Measurements from ENCODE around the gene GFRA1. TPM values are rescaled to one million over a fixed set of nuclear protein-coding genes. Genes with fewer than 3 reads are reported as not detected.

The GFRA1 gene
- total and polyA plus RNA-seq, 2 of the 4 experiments (the other 2 are of a cell fraction), result 9.1 to 9.3 TPM

DNA sequence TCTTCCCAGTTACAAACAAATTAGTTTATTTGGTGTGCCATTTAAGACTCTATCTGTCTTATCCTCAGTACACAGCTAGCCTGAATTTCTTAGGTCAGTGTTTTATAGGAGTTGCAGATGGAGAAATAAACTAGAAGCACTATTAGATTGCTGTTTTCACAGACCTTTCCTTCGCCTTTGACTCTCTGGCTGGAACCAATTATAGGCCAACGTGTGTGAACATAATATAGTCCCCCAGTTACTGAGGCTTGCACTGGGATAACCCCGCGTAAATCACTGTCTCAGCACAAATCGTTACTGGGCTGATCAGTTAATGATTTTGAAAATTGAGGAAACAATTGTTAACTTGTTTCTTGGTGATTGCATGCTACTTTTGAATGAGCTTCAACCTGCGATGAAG, 233.4 kb downstream of the GFRA1 start:
- no peak overlapping the region for H3K4me2 ChIP-seq (ENCODE audit: low read depth, low read length)
- WGBS, 2 experiments (ENCODE audit: extremely low coverage in 2 of 2, insufficient read length in 1 of 2), result no CpG with 5 or more reads among the region's 6 CpGs
- BruUV-seq (replicated peaks), result no TSS peak

More for the DNA sequence above, 233.4 kb downstream of the GFRA1 start:
- POLR2A ChIA-PET (ENCODE audit: unreplicated experiment), result no interaction called here
- no peaks in the 10 kb centered on the region for H3K36me3 ChIP-seq (ENCODE audit: control insufficient read depth, insufficient read depth, low read length)
- no peak overlapping the region for H2AK9ac ChIP-seq (replicated peaks; ENCODE audit: low read depth, low read length, poor library complexity)
- no peak overlapping the region for H3K18ac ChIP-seq (ENCODE audit: low read depth, low read length)
- no peak overlapping the region for H2BK120ac ChIP-seq (ENCODE audit: low read depth, low read length)
- DNase-seq, result no peak
- no peaks in the 10 kb centered on the region for H3K9me1 ChIP-seq (ENCODE audit: insufficient read depth, low read length)
- H2BK15ac ChIP-seq (ENCODE audit: low read depth, low read length), result no peak overlapping the region
- H3K4me1 ChIP-seq (ENCODE audit: control insufficient read depth, insufficient read depth, low read length), result no peaks in the 10 kb centered on the region
- no peak for ATAC-seq (ENCODE audit: low read depth)
- H3K27ac ChIP-seq (ENCODE audit: insufficient read depth, low read length), result no peak overlapping the region
- in situ Hi-C loops (cut with MboI; ENCODE audit: low sequenced_read_pairs) (no loop called here), dilution Hi-C loops (cut with HindIII; ENCODE audit: low sequenced_read_pairs, unreplicated experiment) (no loop called here), intact Hi-C loops (cut with micrococcal nuclease) (no loop called here)
- no peak overlapping the region for H2BK20ac ChIP-seq (ENCODE audit: low read depth, low read length)
- no peak overlapping the region for H2AK5ac ChIP-seq (ENCODE audit: low read depth, low read length)
- no peak overlapping the region for H2BK5ac ChIP-seq (ENCODE audit: low read depth, low read length, poor library complexity, severe bottlenecking)
- TF ChIP-seq, protein P1, sequence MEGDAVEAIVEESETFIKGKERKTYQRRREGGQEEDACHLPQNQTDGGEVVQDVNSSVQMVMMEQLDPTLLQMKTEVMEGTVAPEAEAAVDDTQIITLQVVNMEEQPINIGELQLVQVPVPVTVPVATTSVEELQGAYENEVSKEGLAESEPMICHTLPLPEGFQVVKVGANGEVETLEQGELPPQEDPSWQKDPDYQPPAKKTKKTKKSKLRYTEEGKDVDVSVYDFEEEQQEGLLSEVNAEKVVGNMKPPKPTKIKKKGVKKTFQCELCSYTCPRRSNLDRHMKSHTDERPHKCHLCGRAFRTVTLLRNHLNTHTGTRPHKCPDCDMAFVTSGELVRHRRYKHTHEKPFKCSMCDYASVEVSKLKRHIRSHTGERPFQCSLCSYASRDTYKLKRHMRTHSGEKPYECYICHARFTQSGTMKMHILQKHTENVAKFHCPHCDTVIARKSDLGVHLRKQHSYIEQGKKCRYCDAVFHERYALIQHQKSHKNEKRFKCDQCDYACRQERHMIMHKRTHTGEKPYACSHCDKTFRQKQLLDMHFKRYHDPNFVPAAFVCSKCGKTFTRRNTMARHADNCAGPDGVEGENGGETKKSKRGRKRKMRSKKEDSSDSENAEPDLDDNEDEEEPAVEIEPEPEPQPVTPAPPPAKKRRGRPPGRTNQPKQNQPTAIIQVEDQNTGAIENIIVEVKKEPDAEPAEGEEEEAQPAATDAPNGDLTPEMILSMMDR (conservative IDR thresholded peaks at IDR 0.05; ENCODE audit: low read depth, low read length), result no peak
- no peak for TF ChIP-seq CEBPB (IDR thresholded peaks at IDR 0.05; ENCODE audit: low read depth, low read length)
- TF ChIP-seq RCOR1 (IDR thresholded peaks at IDR 0.05; ENCODE audit: insufficient replicate concordance, low read length), result no peak
- TF ChIP-seq MAFK (IDR thresholded peaks at IDR 0.05; ENCODE audit: low read depth, low read length), result no peak
- TF ChIP-seq BHLHE40 (IDR thresholded peaks at IDR 0.05; ENCODE audit: low read depth, low read length), result no peak
- TF ChIP-seq MXI1 (IDR thresholded peaks at IDR 0.05; ENCODE audit: borderline replicate concordance, low read depth, low read length), result no peak
- no peak for TF ChIP-seq FOS (IDR thresholded peaks at IDR 0.05; ENCODE audit: low read depth, low read length)
- TF ChIP-seq RAD21 (IDR thresholded peaks at IDR 0.05; ENCODE audit: low read length), result no peak
- TF ChIP-seq NFE2L2 (IDR thresholded peaks at IDR 0.05; ENCODE audit: low read depth, low read length), result no peak
- H3K23ac ChIP-seq (ENCODE audit: low read depth, low read length), result no peak overlapping the region
- no peak overlapping the region for H4K91ac ChIP-seq (ENCODE audit: insufficient read depth, low read depth, low read length)
- H2AFZ ChIP-seq (replicated peaks; ENCODE audit: low read length, poor library complexity), result no peak overlapping the region
- no peak overlapping the region for H4K8ac ChIP-seq (ENCODE audit: low read depth in 2 of 2, low read length in 2 of 2)
- H3K14ac ChIP-seq (replicated peaks; ENCODE audit: low read depth, low read length), result no peak overlapping the region
- H3K4ac ChIP-seq (ENCODE audit: low read depth, low read length), result no peak overlapping the region
- H3K56ac ChIP-seq (ENCODE audit: extremely low read depth, insufficient read depth, low read length), result no peak overlapping the region
- H3K79me1 ChIP-seq (ENCODE audit: low read depth in 1 of 2, low read length in 2 of 2), result no peaks in the 10 kb centered on the region
- H3K9me3 ChIP-seq (ENCODE audit: control insufficient read depth, insufficient read depth, low read length), result no peaks in the 10 kb centered on the region
- no peaks in the 10 kb centered on the region for H3K27me3 ChIP-seq (ENCODE audit: control insufficient read depth, insufficient read depth, low read length)
- no peaks in the 10 kb centered on the region for H4K20me1 ChIP-seq (ENCODE audit: insufficient read depth, low read length)
- H4K5ac ChIP-seq (ENCODE audit: low read depth, low read length), result no peak overlapping the region
- no peak overlapping the region for H3K9ac ChIP-seq (ENCODE audit: low read depth, low read length)
- CTCF ChIA-PET, result no interaction called here
- no peak overlapping the region for H3K4me3 ChIP-seq (ENCODE audit: insufficient read depth, low read depth, low read length)
